ENCODE measurements around the gene LAMC1. TPM values are rescaled to one million over a fixed set of nuclear protein-coding genes. Genes with fewer than 3 reads are reported as not detected.

Gene LAMC1
- polyA plus RNA-seq, 1 donor from 2014 or later = 4.2 TPM

GRCh38 chr1:183142171-183142570 is 119.0 kb downstream of the LAMC1 start:
- H3K4me3 ChIP-seq (ENCODE audit: low read length) = no peak overlapping the region

GRCh38 chr1:183143576-183144315 is 120.5 kb downstream of the LAMC1 start:
- Histone ChIP-seq H3K27ac (ENCODE audit: low read length) (no peak overlapping the region), H3K9ac (ENCODE audit: low read length) (no peak overlapping the region), H4K20me1 (ENCODE audit: insufficient read depth) (no peaks in the 10 kb centered on the region), H3K9me2 (ENCODE audit: insufficient read depth, low read length) (no peaks in the 10 kb centered on the region), H3K9me3 (ENCODE audit: low read length) (no peaks in the 10 kb centered on the region), H3K4me3 (ENCODE audit: low read length) (no peak overlapping the region), H2AFZ (ENCODE audit: low read depth, low read length) (no peak overlapping the region), H3K36me3 (ENCODE audit: insufficient read depth, low read length) (no peaks in the 10 kb centered on the region), H3K79me2 (replicated peaks; ENCODE audit: insufficient read depth, low read length) (no peaks in the 10 kb centered on the region), H3K4me2 (ENCODE audit: low read length) (no peak overlapping the region), H3F3A (ENCODE audit: insufficient read depth, low read length, poor library complexity, severe bottlenecking) (no peaks in the 10 kb centered on the region), H3K27me3 (ENCODE audit: insufficient read depth, low read depth, low read length) (no peaks in the 10 kb centered on the region)
- TF ChIP-seq, protein P1, sequence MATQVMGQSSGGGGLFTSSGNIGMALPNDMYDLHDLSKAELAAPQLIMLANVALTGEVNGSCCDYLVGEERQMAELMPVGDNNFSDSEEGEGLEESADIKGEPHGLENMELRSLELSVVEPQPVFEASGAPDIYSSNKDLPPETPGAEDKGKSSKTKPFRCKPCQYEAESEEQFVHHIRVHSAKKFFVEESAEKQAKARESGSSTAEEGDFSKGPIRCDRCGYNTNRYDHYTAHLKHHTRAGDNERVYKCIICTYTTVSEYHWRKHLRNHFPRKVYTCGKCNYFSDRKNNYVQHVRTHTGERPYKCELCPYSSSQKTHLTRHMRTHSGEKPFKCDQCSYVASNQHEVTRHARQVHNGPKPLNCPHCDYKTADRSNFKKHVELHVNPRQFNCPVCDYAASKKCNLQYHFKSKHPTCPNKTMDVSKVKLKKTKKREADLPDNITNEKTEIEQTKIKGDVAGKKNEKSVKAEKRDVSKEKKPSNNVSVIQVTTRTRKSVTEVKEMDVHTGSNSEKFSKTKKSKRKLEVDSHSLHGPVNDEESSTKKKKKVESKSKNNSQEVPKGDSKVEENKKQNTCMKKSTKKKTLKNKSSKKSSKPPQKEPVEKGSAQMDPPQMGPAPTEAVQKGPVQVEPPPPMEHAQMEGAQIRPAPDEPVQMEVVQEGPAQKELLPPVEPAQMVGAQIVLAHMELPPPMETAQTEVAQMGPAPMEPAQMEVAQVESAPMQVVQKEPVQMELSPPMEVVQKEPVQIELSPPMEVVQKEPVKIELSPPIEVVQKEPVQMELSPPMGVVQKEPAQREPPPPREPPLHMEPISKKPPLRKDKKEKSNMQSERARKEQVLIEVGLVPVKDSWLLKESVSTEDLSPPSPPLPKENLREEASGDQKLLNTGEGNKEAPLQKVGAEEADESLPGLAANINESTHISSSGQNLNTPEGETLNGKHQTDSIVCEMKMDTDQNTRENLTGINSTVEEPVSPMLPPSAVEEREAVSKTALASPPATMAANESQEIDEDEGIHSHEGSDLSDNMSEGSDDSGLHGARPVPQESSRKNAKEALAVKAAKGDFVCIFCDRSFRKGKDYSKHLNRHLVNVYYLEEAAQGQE (IDR thresholded peaks at IDR 0.05; ENCODE audit: borderline replicate concordance) = no peak
- TF ChIP-seq TAF1 (IDR thresholded peaks at IDR 0.05; ENCODE audit: low read depth) (no peak), SMC3 (conservative IDR thresholded peaks at IDR 0.05; ENCODE audit: poor library complexity) (no peak), POLR2AphosphoS5 (IDR thresholded peaks at IDR 0.05) (no peak), RAD21 (conservative IDR thresholded peaks at IDR 0.05) (no peak), MXI1 (conservative IDR thresholded peaks at IDR 0.05; ENCODE audit: poor library complexity, severe bottlenecking) (no peak), EZH2 (IDR thresholded peaks at IDR 0.05; ENCODE audit: borderline replicate concordance, insufficient read depth, low read length, poor library complexity, severe bottlenecking) (no peak), EP300 (conservative IDR thresholded peaks at IDR 0.05; ENCODE audit: poor library complexity, severe bottlenecking) (no peak)
- TF ChIP-seq, protein P2, sequence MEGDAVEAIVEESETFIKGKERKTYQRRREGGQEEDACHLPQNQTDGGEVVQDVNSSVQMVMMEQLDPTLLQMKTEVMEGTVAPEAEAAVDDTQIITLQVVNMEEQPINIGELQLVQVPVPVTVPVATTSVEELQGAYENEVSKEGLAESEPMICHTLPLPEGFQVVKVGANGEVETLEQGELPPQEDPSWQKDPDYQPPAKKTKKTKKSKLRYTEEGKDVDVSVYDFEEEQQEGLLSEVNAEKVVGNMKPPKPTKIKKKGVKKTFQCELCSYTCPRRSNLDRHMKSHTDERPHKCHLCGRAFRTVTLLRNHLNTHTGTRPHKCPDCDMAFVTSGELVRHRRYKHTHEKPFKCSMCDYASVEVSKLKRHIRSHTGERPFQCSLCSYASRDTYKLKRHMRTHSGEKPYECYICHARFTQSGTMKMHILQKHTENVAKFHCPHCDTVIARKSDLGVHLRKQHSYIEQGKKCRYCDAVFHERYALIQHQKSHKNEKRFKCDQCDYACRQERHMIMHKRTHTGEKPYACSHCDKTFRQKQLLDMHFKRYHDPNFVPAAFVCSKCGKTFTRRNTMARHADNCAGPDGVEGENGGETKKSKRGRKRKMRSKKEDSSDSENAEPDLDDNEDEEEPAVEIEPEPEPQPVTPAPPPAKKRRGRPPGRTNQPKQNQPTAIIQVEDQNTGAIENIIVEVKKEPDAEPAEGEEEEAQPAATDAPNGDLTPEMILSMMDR (IDR thresholded peaks at IDR 0.05; ENCODE audit: poor library complexity, severe bottlenecking) = no peak

More at GRCh38 chr1:183142171-183142570, 119.0 kb downstream of the LAMC1 start:
- H3K36me3 ChIP-seq (ENCODE audit: insufficient read depth, low read length) = no peaks in the 10 kb centered on the region
- H2AFZ ChIP-seq (ENCODE audit: low read depth, low read length) = no peak overlapping the region
- no peaks in the 10 kb centered on the region for H3F3A ChIP-seq (ENCODE audit: insufficient read depth, low read length, poor library complexity, severe bottlenecking)
- H3K9ac ChIP-seq (ENCODE audit: low read length) = no peak overlapping the region
- H3K27me3 ChIP-seq (ENCODE audit: insufficient read depth, low read depth, low read length) = no peaks in the 10 kb centered on the region
- H3K27ac ChIP-seq (ENCODE audit: low read length) = no peak overlapping the region
- no peaks in the 10 kb centered on the region for H3K9me2 ChIP-seq (ENCODE audit: insufficient read depth, low read length)
- no peaks in the 10 kb centered on the region for H3K9me3 ChIP-seq (ENCODE audit: low read length)
- no peak for TF ChIP-seq EP300 (conservative IDR thresholded peaks at IDR 0.05; ENCODE audit: poor library complexity, severe bottlenecking)
- TF ChIP-seq, protein P1 (IDR thresholded peaks at IDR 0.05; ENCODE audit: borderline replicate concordance) = no peak
- no peak for TF ChIP-seq POLR2AphosphoS5 (IDR thresholded peaks at IDR 0.05)
- no peak for TF ChIP-seq SMC3 (conservative IDR thresholded peaks at IDR 0.05; ENCODE audit: poor library complexity)
- TF ChIP-seq, protein P2 (IDR thresholded peaks at IDR 0.05; ENCODE audit: poor library complexity, severe bottlenecking) = no peak
- TF ChIP-seq TAF1 (IDR thresholded peaks at IDR 0.05; ENCODE audit: low read depth) = no peak
- no peak for TF ChIP-seq RAD21 (conservative IDR thresholded peaks at IDR 0.05)
- no peaks in the 10 kb centered on the region for H3K79me2 ChIP-seq (replicated peaks; ENCODE audit: insufficient read depth, low read length)
- no peaks in the 10 kb centered on the region for H4K20me1 ChIP-seq (ENCODE audit: insufficient read depth)
- H3K4me2 ChIP-seq (ENCODE audit: low read length) = no peak overlapping the region

Measured in neural cell (in vitro differentiated cells).